ENCODE results near the gene CLASP1. TPM values are rescaled to one million over a fixed set of nuclear protein-coding genes. Genes with fewer than 3 reads are reported as not detected.
A peak's percentile ranks its signal among the peaks of the same experiment; 100 is the strongest.

The CLASP1 gene
- total RNA-seq (10 to 100 TPM; 53.2 to 84.5 (median 73.0) TPM), polyA plus RNA-seq (10 to 100 TPM; 16.0 to 22.7 TPM)
- long read RNA-seq, donor 1, partial matches to known transcripts, result 17 of 37 reads
- long read RNA-seq, donor 1, other reads (novel, unspliced or antisense), result 20 of 37 reads
- long read RNA-seq, donor 2, partial matches to known transcripts, result 17 of 36 reads
- long read RNA-seq, donor 2, other reads (novel, unspliced or antisense), result 19 of 36 reads
- long read RNA-seq, donor 3, partial matches to known transcripts, result 20 of 43 reads
- long read RNA-seq, donor 3, other reads (novel, unspliced or antisense), result 23 of 43 reads

DNA sequence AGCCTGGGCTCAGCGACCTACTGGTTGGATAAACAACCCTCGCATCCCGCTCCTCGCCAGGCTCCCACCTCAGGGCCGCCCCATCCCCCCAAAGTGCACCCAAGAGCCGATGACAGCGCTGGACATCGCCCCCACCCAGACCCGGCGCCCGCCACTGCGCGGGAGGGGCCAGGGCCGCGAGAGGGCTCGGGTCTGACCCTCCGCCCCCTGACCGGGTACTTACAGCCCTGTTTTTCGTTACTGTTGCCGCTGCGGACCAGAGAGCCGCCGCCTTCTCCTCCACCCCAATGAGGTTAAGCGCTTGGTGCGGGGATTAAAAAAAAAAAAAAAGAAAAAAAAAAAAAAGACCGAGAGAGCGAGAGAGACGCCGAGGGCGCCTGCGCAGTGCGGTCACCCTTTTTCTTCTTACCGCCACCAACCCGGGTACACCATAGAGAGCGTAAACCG is at the start of gene CLASP1:
Gene CLASP1, minus strand, starts transcription at position 314 of the 447 bp plus-strand sequence. CDS start 43,567 bp downstream, outside the sequence.
- Histone ChIP-seq H3K9me3 (no peaks in the 10 kb centered on the region), H3K4me1 (peaks cover 0 to 66% (median 55%) of the 10 kb centered on the region in 12 donors), H3K4me3 (peak within 1 kb of the TSS; percentile 70 to 98 (median 86)), H3K27me3 (no peaks in the 10 kb centered on the region), H3K36me3 (peaks cover 0 to 8% (median 0%) of the 10 kb centered on the region in 9 donors), H3K27ac (peak within 1 kb of the TSS; percentile 92 to 100 (median 96))
- intact Hi-C loops (cut with DNase I), result loop anchor here (1.0 to 5.0 kb wide), 9 partner anchors 37 to 119 kb away; partner anchors contain the start of gene RNU4ATAC (in 10 of the 10)
- 0 to 2% (median 0%) methylated on average over 18 to 36 of the region's 36 CpGs for WGBS, 4 donors
- DNase-seq (peak in 3 of 5 donors; percentile 65 to 81 (median 73)), ATAC-seq (peak; percentile 40 to 73 (median 70))
- peak in 1 of 12 donors; percentile 4 for TF ChIP-seq CTCF (IDR thresholded peaks at IDR 0.05)
- peak in 1 of 2 donors; percentile 49 for TF ChIP-seq POLR2A (IDR thresholded peaks at IDR 0.05)

GRCh38 chr2:121698318-121698930 is 49.2 kb upstream of the CLASP1 start:
- no peak for DNase-seq
- H3K27ac ChIP-seq, result no peak overlapping the region
- no peaks in the 10 kb centered on the region for H3K36me3 ChIP-seq
- peaks cover 0 to 31% (median 12%) of the 10 kb centered on the region in 12 donors for H3K4me1 ChIP-seq
- no peak overlapping the region for H3K4me3 ChIP-seq
- intact Hi-C loops (cut with DNase I), result no loop called here
- WGBS, 4 donors, result 84 to 86% (median 86%) methylated on average over 11 of the region's 11 CpGs
- no peak for ATAC-seq
- TF ChIP-seq CTCF (IDR thresholded peaks at IDR 0.05) (no peak), POLR2A (IDR thresholded peaks at IDR 0.05) (no peak)
- no peaks in the 10 kb centered on the region for H3K9me3 ChIP-seq
- H3K27me3 ChIP-seq, result no peaks in the 10 kb centered on the region

DNA sequence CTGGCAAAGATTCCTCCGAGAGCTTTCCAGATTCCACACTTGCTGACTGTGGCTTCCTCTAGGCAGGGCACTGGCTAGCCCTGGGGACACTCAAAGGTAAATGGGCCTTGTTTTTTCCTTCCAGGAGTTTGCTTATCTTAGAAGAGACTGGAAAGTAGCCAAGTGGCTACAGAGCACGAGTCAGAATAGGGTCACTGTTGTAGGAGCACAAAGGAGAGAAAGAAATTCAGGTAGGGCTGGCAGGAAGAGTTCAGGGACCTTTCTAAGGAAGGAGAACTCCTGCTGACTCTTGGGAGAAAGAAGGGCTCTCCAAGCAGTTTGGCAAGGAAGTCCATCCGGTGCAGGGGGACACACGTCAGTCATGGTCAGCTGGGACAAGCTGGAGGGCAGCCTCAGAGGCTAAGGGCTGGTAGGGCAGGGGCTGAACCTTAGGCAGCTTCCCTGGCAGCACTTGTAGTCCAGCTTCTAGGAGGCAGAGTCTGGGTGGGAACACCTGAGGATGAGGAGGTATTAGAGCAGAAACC is 47.9 kb upstream of the CLASP1 start:
- peak in 1 of 4 donors; percentile 33 for ATAC-seq
- intact Hi-C loops (cut with DNase I), result no loop called here

More for the DNA sequence above, 47.9 kb upstream of the CLASP1 start:
- no peak overlapping the region for H3K4me3 ChIP-seq
- TF ChIP-seq POLR2A (IDR thresholded peaks at IDR 0.05) (no peak), CTCF (IDR thresholded peaks at IDR 0.05) (no peak)
- 29 to 36% (median 35%) methylated on average over 4 of the region's 4 CpGs for WGBS, 4 donors
- no peaks in the 10 kb centered on the region for H3K9me3 ChIP-seq
- H3K27ac ChIP-seq, result peak overlapping the region in 1 of 12 donors; percentile 27
- peaks cover 0 to 31% (median 12%) of the 10 kb centered on the region in 12 donors for H3K4me1 ChIP-seq
- H3K36me3 ChIP-seq, result no peaks in the 10 kb centered on the region
- no peaks in the 10 kb centered on the region for H3K27me3 ChIP-seq
- DNase-seq, result no peak

All from heart left ventricle (tissue), 16 donors.